Activated naive CD8-positive, alpha-beta T cell treated with anti-CD3 and anti-CD28 coated beads, Interleukin-2, amount 10 ng/mL, durations not matched to agents 7 days and 5 days (primary cell): ENCODE data around the gene C1orf226. TPM values are rescaled to one million over a fixed set of nuclear protein-coding genes. Genes with fewer than 3 reads are reported as not detected.

Experiments used
- ATAC-seq: fragments of 150-1000 bp; cut with Tn5 transposase; one replicate; pipeline ENCODE4 v1.10.0; 2021; ENCODE audit warnings: low read depth, moderate library complexity
- POLR2A ChIA-PET: fragments of 350-600 bp; sonication (Branson Sonifier 250); formaldehyde crosslinking; loops from one replicate; lab custom pipeline; 2021; ENCODE audit warnings: antibody characterized with exemption; lab: Charles Lee
- DNase-seq: peaks from one replicate; pipeline ENCODE4 v3.0.0; 2021
- H3K27ac Mint-ChIP-seq: one replicate; pipeline ENCODE4 v1.8.0; 2022; ENCODE audit warnings: mild to moderate bottlenecking, mixed read lengths
- H3K27me3 Mint-ChIP-seq: one replicate; pipeline ENCODE4 v1.8.0; 2022; ENCODE audit warnings: mild to moderate bottlenecking, moderate library complexity, mixed read lengths
- H3K36me3 Mint-ChIP-seq: one replicate; pipeline ENCODE4 v1.8.0; 2021; ENCODE audit warnings: mild to moderate bottlenecking, mixed read lengths
- H3K4me1 Mint-ChIP-seq: one replicate; pipeline ENCODE4 v1.8.0; 2021; ENCODE audit warnings: mixed read lengths
- H3K4me3 Mint-ChIP-seq: one replicate; pipeline ENCODE4 v1.8.0; 2022; ENCODE audit warnings: mild to moderate bottlenecking, moderate library complexity, mixed read lengths
- H3K9me3 Mint-ChIP-seq: one replicate; pipeline ENCODE4 v1.8.0; 2021; ENCODE audit warnings: mixed read lengths
- total RNA-seq, 2 experiments: library from RNA; stranded (reverse); gene quantifications; one replicate each; pipeline ENCODE4 v1.2.3, GENCODE V29; 2021

Gene C1orf226
- total RNA-seq, 2 experiments from 2014 or later: 0.06 TPM; not detected in 1

GRCh38 chr1:162391790-162392563, 10.4 kb downstream of the C1orf226 start:
- no peak overlapping the region for H3K27ac Mint-ChIP-seq
- POLR2A ChIA-PET: no interaction called here
- peaks cover 4% of the 10 kb centered on the region for H3K4me1 Mint-ChIP-seq
- DNase-seq: no peak
- no peak for ATAC-seq
- H3K4me3 Mint-ChIP-seq: no peak overlapping the region
- peaks cover 36% of the 10 kb centered on the region for H3K27me3 Mint-ChIP-seq
- H3K9me3 Mint-ChIP-seq: no peaks in the 10 kb centered on the region
- no peaks in the 10 kb centered on the region for H3K36me3 Mint-ChIP-seq

- no peaks in the 10 kb centered on the region for H3K36me3 Mint-ChIP-seq
- no peaks in the 10 kb centered on the region for H3K9me3 Mint-ChIP-seq
- H3K4me3 Mint-ChIP-seq: no peak overlapping the region
- peaks cover 1% of the 10 kb centered on the region for H3K4me1 Mint-ChIP-seq
- ATAC-seq (no peak), DNase-seq (no peak)
- no peak overlapping the region for H3K27ac Mint-ChIP-seq
- H3K27me3 Mint-ChIP-seq: peaks cover 38% of the 10 kb centered on the region
- POLR2A ChIA-PET: no interaction called here
Observed at GRCh38 chr1:162396201-162396906, 14.8 kb downstream of the C1orf226 start.

GRCh38 chr1:162397039-162397448, 15.5 kb downstream of the C1orf226 start:
- H3K4me1 Mint-ChIP-seq: peaks cover 1% of the 10 kb centered on the region
- POLR2A ChIA-PET: no interaction called here
- no peak overlapping the region for H3K4me3 Mint-ChIP-seq
- H3K27ac Mint-ChIP-seq: no peak overlapping the region
- no peaks in the 10 kb centered on the region for H3K36me3 Mint-ChIP-seq
- ATAC-seq: no peak
- H3K27me3 Mint-ChIP-seq: peaks cover 42% of the 10 kb centered on the region
- no peak for DNase-seq
- H3K9me3 Mint-ChIP-seq: no peaks in the 10 kb centered on the region

GRCh38 chr1:162397943-162398560, 16.5 kb downstream of the C1orf226 start:
- H3K4me1 Mint-ChIP-seq: no peaks in the 10 kb centered on the region
- POLR2A ChIA-PET: no interaction called here
- H3K4me3 Mint-ChIP-seq: no peak overlapping the region
- ATAC-seq (no peak), DNase-seq (no peak)
- H3K27me3 Mint-ChIP-seq: peaks cover 40% of the 10 kb centered on the region
- no peak overlapping the region for H3K27ac Mint-ChIP-seq
- H3K36me3 Mint-ChIP-seq: no peaks in the 10 kb centered on the region
- H3K9me3 Mint-ChIP-seq: no peaks in the 10 kb centered on the region

- Mint-ChIP-seq H3K27ac (no peak overlapping the region), H3K4me1 (no peaks in the 10 kb centered on the region), H3K4me3 (no peak overlapping the region), H3K9me3 (no peaks in the 10 kb centered on the region), H3K36me3 (no peaks in the 10 kb centered on the region), H3K27me3 (peaks cover 36% of the 10 kb centered on the region)
- POLR2A ChIA-PET: no interaction called here
- DNase-seq (no peak), ATAC-seq (no peak)
Observed at GRCh38 chr1:162398999-162399580, 17.6 kb downstream of the C1orf226 start.

- ATAC-seq (no peak), DNase-seq (no peak)
- no peaks in the 10 kb centered on the region for H3K9me3 Mint-ChIP-seq
- no peaks in the 10 kb centered on the region for H3K4me1 Mint-ChIP-seq
- H3K36me3 Mint-ChIP-seq: no peaks in the 10 kb centered on the region
- POLR2A ChIA-PET: no interaction called here
- H3K27me3 Mint-ChIP-seq: peaks cover 35% of the 10 kb centered on the region
- H3K27ac Mint-ChIP-seq: no peak overlapping the region
- H3K4me3 Mint-ChIP-seq: no peak overlapping the region
Observed at GRCh38 chr1:162400790-162401355, 19.3 kb downstream of the C1orf226 start.

GRCh38 chr1:162404550-162405160, 23.1 kb downstream of the C1orf226 start:
- DNase-seq (no peak), ATAC-seq (no peak)
- POLR2A ChIA-PET: no interaction called here
- H3K27me3 Mint-ChIP-seq: peaks cover 12% of the 10 kb centered on the region
- H3K4me3 Mint-ChIP-seq: no peak overlapping the region
- no peaks in the 10 kb centered on the region for H3K9me3 Mint-ChIP-seq
- H3K4me1 Mint-ChIP-seq: no peaks in the 10 kb centered on the region
- no peaks in the 10 kb centered on the region for H3K36me3 Mint-ChIP-seq
- H3K27ac Mint-ChIP-seq: no peak overlapping the region

GRCh38 chr1:162405800-162406199, 24.3 kb downstream of the C1orf226 start:
- no peaks in the 10 kb centered on the region for H3K4me1 Mint-ChIP-seq
- H3K4me3 Mint-ChIP-seq: no peak overlapping the region
- DNase-seq (no peak), ATAC-seq (no peak)
- POLR2A ChIA-PET: no interaction called here
- H3K27ac Mint-ChIP-seq: no peak overlapping the region
- H3K36me3 Mint-ChIP-seq: no peaks in the 10 kb centered on the region
- H3K9me3 Mint-ChIP-seq: no peaks in the 10 kb centered on the region
- peaks cover 16% of the 10 kb centered on the region for H3K27me3 Mint-ChIP-seq

GRCh38 chr1:162406811-162407210, 25.3 kb downstream of the C1orf226 start:
- H3K4me3 Mint-ChIP-seq: no peak overlapping the region

GRCh38 chr1:162407539-162407938, 26.0 kb downstream of the C1orf226 start:
- H3K27ac Mint-ChIP-seq: no peak overlapping the region
- peaks cover 11% of the 10 kb centered on the region for H3K27me3 Mint-ChIP-seq
- no peaks in the 10 kb centered on the region for H3K4me1 Mint-ChIP-seq
- DNase-seq (no peak), ATAC-seq (no peak)
- H3K4me3 Mint-ChIP-seq: no peak overlapping the region
- H3K36me3 Mint-ChIP-seq: no peaks in the 10 kb centered on the region
- POLR2A ChIA-PET: no interaction called here
- H3K9me3 Mint-ChIP-seq: no peaks in the 10 kb centered on the region

More at GRCh38 chr1:162406811-162407210, 25.3 kb downstream of the C1orf226 start:
- Mint-ChIP-seq H3K27ac (no peak overlapping the region), H3K36me3 (no peaks in the 10 kb centered on the region), H3K27me3 (peaks cover 14% of the 10 kb centered on the region), H3K4me1 (no peaks in the 10 kb centered on the region), H3K9me3 (no peaks in the 10 kb centered on the region)
- ATAC-seq (no peak), DNase-seq (no peak)
- POLR2A ChIA-PET: no interaction called here

GRCh38 chr1:162412002-162412401, 30.5 kb downstream of the C1orf226 start, which contains the start of gene SH2D1B:
Gene SH2D1B, minus strand, starts transcription at chr1:162412136. Its CDS starts 120 bp downstream, at chr1:162412016.
- H3K4me1 Mint-ChIP-seq: no peaks in the 10 kb centered on the region
- no peak within 1 kb of the TSS for H3K27ac Mint-ChIP-seq

GRCh38 chr1:162416215-162416614, 34.7 kb downstream of the C1orf226 start:
- no peak overlapping the region for H3K4me3 Mint-ChIP-seq
- no peaks in the 10 kb centered on the region for H3K36me3 Mint-ChIP-seq
- no peaks in the 10 kb centered on the region for H3K9me3 Mint-ChIP-seq
- H3K27me3 Mint-ChIP-seq: peaks cover 6% of the 10 kb centered on the region
- DNase-seq (no peak), ATAC-seq (no peak)
- H3K27ac Mint-ChIP-seq: no peak overlapping the region
- H3K4me1 Mint-ChIP-seq: no peaks in the 10 kb centered on the region
- POLR2A ChIA-PET: no interaction called here

More at GRCh38 chr1:162412002-162412401, 30.5 kb downstream of the C1orf226 start, which contains the start of gene SH2D1B:
- ATAC-seq (no peak), DNase-seq (no peak)
- no peaks in the 10 kb centered on the region for H3K9me3 Mint-ChIP-seq
- no peak within 1 kb of the TSS for H3K4me3 Mint-ChIP-seq
- peaks cover 6% of the 10 kb centered on the region for H3K27me3 Mint-ChIP-seq
- no peaks in the 10 kb centered on the region for H3K36me3 Mint-ChIP-seq
- POLR2A ChIA-PET: no interaction called here

- Mint-ChIP-seq H3K4me3 (no peak overlapping the region), H3K27me3 (peaks cover 6% of the 10 kb centered on the region), H3K4me1 (peaks cover 3% of the 10 kb centered on the region)
Observed at GRCh38 chr1:162416909-162417308, 35.4 kb downstream of the C1orf226 start.

More at GRCh38 chr1:162416909-162417308, 35.4 kb downstream of the C1orf226 start:
- no peak overlapping the region for H3K27ac Mint-ChIP-seq
- no peaks in the 10 kb centered on the region for H3K9me3 Mint-ChIP-seq
- POLR2A ChIA-PET: no interaction called here
- H3K36me3 Mint-ChIP-seq: no peaks in the 10 kb centered on the region
- DNase-seq: no peak
- no peak for ATAC-seq
